K562 (cell line): ENCODE results near the gene TAF3. TPM values are rescaled to one million over a fixed set of nuclear protein-coding genes. Genes with fewer than 3 reads are reported as not detected.

Experiments
- ATAC-seq: fragments of 200-7000 bp; cut with Tn5 transposase; 3 replicates; pipeline ENCODE4 v1.9.1; 2020; ENCODE audit warnings: moderate library complexity
- BruUV-seq: library from RNA; stranded (reverse); fragments of 400-500 nt; replicated peaks from 2 replicates; lab custom pipeline; 2021; lab: Mats Ljungman, UMichigan
- CTCF ChIA-PET: fragments of 300-600 bp; formaldehyde crosslinking; extraction: SDS; loops from one replicate; lab custom pipeline; 2021; ENCODE audit warnings: low intra/inter-chr PET ratio; lab: Yijun Ruan, JAX
- POLR2A ChIA-PET: fragments of 300-600, 350-650 bp; sonication (Branson Sonifier 250); formaldehyde crosslinking; extraction: SDS; loops from one replicate; lab custom pipeline; 2021; ENCODE audit warnings: antibody characterized with exemption, inconsistent platforms; lab: Yijun Ruan, JAX
- DNase-seq, 4 experiments: peaks; one replicate each; pipeline versions ENCODE4 v3.0.0 to v3.0.0-alpha.2; 2011 to 2018; ENCODE audit warnings: low spot score in 3 of 4, mixed read lengths in 3 of 4; ENCODE audit errors: extremely low read depth in 1 of 4
- FAIRE-seq: peaks from 2 replicates; lab custom pipeline; 2011; peaks lifted over from hg19 to GRCh38; lab: Jason Lieb, UNC
- H2AFZ ChIP-seq: 2 replicates; pipeline ENCODE4 v1.6.0; 2011; ENCODE audit warnings: low read depth, low read length, control low read depth, inconsistent platforms
- H3K27ac ChIP-seq: fragments of 200-600 bp; 3 replicates; pipeline ENCODE4 v1.8.0; 2011; ENCODE audit warnings: low read depth, mild to moderate bottlenecking, control low read depth, inconsistent platforms, low read length, moderate library complexity, mixed read lengths; ENCODE audit errors: extremely low read depth
- H3K27me3 ChIP-seq, 2 experiments: fragments of 300-600 bp in 1 of 2; 2 replicates in 1 of 2; 3 replicates in 1 of 2; pipeline versions ENCODE4 v1.6.0 to v1.8.0; 2011; ENCODE audit warnings: inconsistent platforms in 2 of 2, low read length in 2 of 2, mild to moderate bottlenecking in 1 of 2, mixed read lengths in 1 of 2, moderate library complexity in 1 of 2; ENCODE audit not compliant: control insufficient read depth in 2 of 2, insufficient read depth in 2 of 2
- H3K36me3 ChIP-seq: fragments of 300-600 bp; 3 replicates; pipeline ENCODE4 v1.8.0; 2011; ENCODE audit warnings: mild to moderate bottlenecking, low read length, inconsistent platforms; ENCODE audit not compliant: control insufficient read depth, insufficient read depth
- H3K4me1 ChIP-seq, 2 experiments: fragments of 200-600 bp in 1 of 2; replicated peaks in 1 of 2; 2 replicates in 1 of 2; 3 replicates in 1 of 2; pipeline versions ENCODE4 v1.5.1 to v1.8.0; 2011; ENCODE audit warnings: inconsistent platforms in 2 of 2, low read length in 2 of 2, mild to moderate bottlenecking in 1 of 2, mixed read lengths in 1 of 2, moderate library complexity in 1 of 2; ENCODE audit not compliant: control insufficient read depth in 2 of 2, insufficient read depth in 2 of 2
- H3K4me2 ChIP-seq: 2 replicates; pipeline ENCODE4 v1.6.1; 2011; ENCODE audit warnings: low read length, control low read depth, inconsistent platforms, mixed read lengths; ENCODE audit not compliant: insufficient read depth
- H3K4me3 ChIP-seq: fragments of 200-600 bp; sonication (generic), shearing (Covaris generic); 2 replicates; pipeline ENCODE4 v1.5.1; 2016; ENCODE audit warnings: control low read depth, inconsistent platforms
- H3K79me2 ChIP-seq: fragments of 200-600 bp; 3 replicates; pipeline ENCODE4 v1.8.0; 2011; ENCODE audit warnings: low read length, inconsistent platforms; ENCODE audit not compliant: control insufficient read depth, insufficient read depth
- H3K9ac ChIP-seq, 2 experiments: 2 replicates each; pipeline versions ENCODE4 v1.6.0 to v1.6.1; 2011; ENCODE audit warnings: low read depth in 2 of 2, low read length in 2 of 2, control low read depth in 1 of 2, inconsistent platforms in 1 of 2, mild to moderate bottlenecking in 1 of 2, mixed read lengths in 1 of 2; ENCODE audit not compliant: insufficient read depth in 1 of 2
- H3K9me1 ChIP-seq: one replicate; pipeline ENCODE4 v1.6.0; 2011; ENCODE audit warnings: inconsistent platforms, mild to moderate bottlenecking, low read length, moderate library complexity; ENCODE audit not compliant: control insufficient read depth, insufficient read depth
- H3K9me3 ChIP-seq: replicated peaks from 2 replicates; pipeline ENCODE4 v1.5.1; 2011; ENCODE audit warnings: low read depth, low read length, inconsistent platforms; ENCODE audit not compliant: control insufficient read depth, insufficient read depth
- H4K20me1 ChIP-seq: replicated peaks from 2 replicates; pipeline ENCODE4 v1.6.1; 2011; ENCODE audit warnings: low read length, inconsistent platforms, mixed read lengths; ENCODE audit not compliant: control insufficient read depth, insufficient read depth
- BRF1 ChIP-seq: IDR thresholded peaks from 3 replicates; pipeline ENCODE4 v1.6.1; 2011; ENCODE audit warnings: borderline replicate concordance, mild to moderate bottlenecking; ENCODE audit not compliant: insufficient read length; ENCODE audit errors: extremely low read depth
- CLOCK ChIP-seq: fragments of 250-450 bp; sonication (Bioruptor Pico); IDR thresholded peaks from 2 replicates; pipeline ENCODE4 v1.4.0; 2020; ENCODE audit warnings: mild to moderate bottlenecking, moderate library complexity, borderline replicate concordance
- E2F8 ChIP-seq: fragments of 450-650 bp; IDR thresholded peaks from 2 replicates; pipeline ENCODE4 v1.7.1; 2018; ENCODE audit warnings: mild to moderate bottlenecking, low read depth; ENCODE audit not compliant: partially characterized antibody
- ETV5 ChIP-seq: sonication (generic); formaldehyde crosslinking; IDR thresholded peaks from 2 replicates; pipeline ENCODE4 v1.4.0; 2020; ENCODE audit warnings: low read depth, mild to moderate bottlenecking, missing genetic modification reagents
- GABPA ChIP-seq: fragments of 200-800 bp; sonication (Bioruptor generic); conservative IDR thresholded peaks from 2 replicates; pipeline ENCODE4 v1.6.1; 2016; ENCODE audit warnings: low read depth, missing genetic modification characterization, missing compliant biosample characterization
- HDAC1 ChIP-seq, 2 experiments: fragments of 450-650 bp; IDR thresholded peaks; 2 replicates each; pipeline ENCODE4 v1.6.1; 2016 to 2017; ENCODE audit warnings: inconsistent platforms in 1 of 2, mild to moderate bottlenecking in 1 of 2, moderate library complexity in 1 of 2
- HDAC3 ChIP-seq: fragments of 450-650 bp; IDR thresholded peaks from 2 replicates; pipeline ENCODE4 v1.6.1; 2018; ENCODE audit warnings: borderline replicate concordance, mild to moderate bottlenecking, moderate library complexity; ENCODE audit not compliant: partially characterized antibody
- HDAC6 ChIP-seq: IDR thresholded peaks from 2 replicates; pipeline ENCODE4 v1.6.1; 2012; ENCODE audit warnings: low read depth, mild to moderate bottlenecking, control low read depth, inconsistent platforms, low read length, moderate library complexity
- IRF9 ChIP-seq: fragments of 450-650 bp; IDR thresholded peaks from 2 replicates; pipeline ENCODE4 v1.6.1; 2016; ENCODE audit warnings: missing biosample characterization, missing genetic modification characterization
- PYGO2 ChIP-seq: fragments of 450-650 bp; IDR thresholded peaks from 2 replicates; pipeline ENCODE4 v1.6.1; 2016; ENCODE audit warnings: mild to moderate bottlenecking, missing genetic modification characterization, moderate library complexity, missing compliant biosample characterization
- SRF ChIP-seq, 2 experiments: fragments of 250-450, 450-650 bp in 1 of 2; sonication (Bioruptor Pico) in 1 of 2; sonication (generic) in 1 of 2; formaldehyde crosslinking; IDR thresholded peaks; 2 replicates each; pipeline versions ENCODE4 v1.5.0 to v1.5.1; 2020 to 2022; ENCODE audit warnings: mild to moderate bottlenecking in 1 of 2, missing genetic modification reagents in 1 of 2
- SRSF9 ChIP-seq: fragments of 200-400 bp; formaldehyde crosslinking; IDR thresholded peaks from 2 replicates; pipeline ENCODE4 v1.6.1; 2017; ENCODE audit warnings: low read depth, low read length, borderline replicate concordance
- TAF1 ChIP-seq: IDR thresholded peaks from 2 replicates; pipeline ENCODE4 v1.6.1; 2011; ENCODE audit warnings: mild to moderate bottlenecking, low read length, moderate library complexity; ENCODE audit not compliant: insufficient read depth, control insufficient read depth, severe bottlenecking; ENCODE audit errors: extremely low read depth
- TCF7 ChIP-seq: sonication (generic); IDR thresholded peaks from 2 replicates; pipeline ENCODE4 v1.6.1; 2016; ENCODE audit warnings: antibody characterized with exemption, borderline replicate concordance
- WGBS: fragments of 100-300 bp; shearing (Covaris generic); methylation state at CpG from one replicate; pipeline ENCODE4 v1.1.6; 2016; ENCODE audit warnings: low coverage, mixed read lengths; ENCODE audit not compliant: insufficient coverage; ENCODE audit errors: missing lambda C conversion rate; 5-methylcytosine and 5-hydroxymethylcytosine counted together
- in situ Hi-C: fragments of 300-500 bp; cut with MboI; formaldehyde crosslinking; loops from 4 replicates; pipeline ENCODE4 v1.15.0; 2018; ENCODE audit warnings: inconsistent platforms, mixed read lengths
- intact Hi-C: fragments of 100-400 bp; cut with micrococcal nuclease; formaldehyde crosslinking; loops from 2 replicates; pipeline ENCODE4 v1.14.2; 2022
- polyA plus RNA-seq, 8 experiments: library from polyadenylated mRNA; depleted of rRNA in 4 of 8; stranded (reverse) in 5 of 8; unstranded in 3 of 8; fragments of >200 nt; fragmentation: Nextera tagmentation in 2 of 8; fragmentation: Illumina TruSeq in 1 of 8; extraction: Ambion mirVana in 2 of 8; extraction: Trizol in 1 of 8; gene quantifications; 2 replicates each; pipeline versions ENCODE4 v1.2.1 to v1.2.3, GENCODE V29; 2011 to 2014; ENCODE audit warnings: inconsistent platforms in 1 of 8, missing spikeins in 1 of 8
- total RNA-seq, 7 experiments: library from RNA; depleted of rRNA in 6 of 7; stranded (reverse); fragments of >200 nt in 6 of 7; fragmentation: Illumina TruSeq in 2 of 7; extraction: Trizol in 2 of 7; gene quantifications; 2 replicates each; pipeline versions ENCODE4 v1.2.1 to v1.2.3, GENCODE V29; 2011 to 2021; ENCODE audit warnings: low replicate concordance in 1 of 7

Gene TAF3
- total and polyA plus RNA-seq, 9 of the 15 experiments (the other 6 are each of a cell fraction or from before 2014, with no cell fraction given), result 1.5 to 9.9 (median 4.1) TPM

GRCh38 chr10:8044331-8044907 is 226.1 kb downstream of the TAF3 start:
- H3K4me2 ChIP-seq, result no peak overlapping the region
- no peak overlapping the region for H3K4me3 ChIP-seq
- intact Hi-C loops, result no loop called here

More at GRCh38 chr10:8044331-8044907, 226.1 kb downstream of the TAF3 start:
- H3K9me1 ChIP-seq, result no peaks in the 10 kb centered on the region
- DNase-seq, result no peak
- FAIRE-seq, result no peak
- no peaks in the 10 kb centered on the region for H3K9me3 ChIP-seq
- TF ChIP-seq GABPA (no peak), CLOCK (CRISPR knock-in tag) (no peak), HDAC6 (no peak), TCF7 (no peak), TAF1 (no peak), SRF (CRISPR knock-in tag; IDR thresholded peaks at IDR 0.05) (no peak), HDAC3 (no peak), HDAC1 (IDR thresholded peaks at IDR 0.05) (no peak), ETV5 (CRISPR knock-in tag) (no peak), IRF9 (tag) (no peak), PYGO2 (tag) (no peak), BRF1 (no peak), SRSF9 (no peak), E2F8 (no peak)
- BruUV-seq, result no TSS peak
- no peak overlapping the region for H3K9ac ChIP-seq
- H3K27me3 ChIP-seq, result peaks cover 55 to 80% of the 10 kb centered on the region in 2 experiments
- H4K20me1 ChIP-seq, result 0 out of 2 replicates have a peak, but pooled peaks cover 5% of the 10 kb centered on the region
- POLR2A ChIA-PET, result no interaction called here
- H3K4me1 ChIP-seq, result peaks cover 0 to 16% of the 10 kb centered on the region in 2 experiments; a peak in 2 of 5 replicates
- CTCF ChIA-PET, result no interaction called here
- 3% methylated on average over 12 of the region's 12 CpGs for WGBS
- in situ Hi-C loops, result no loop called here
- no peak overlapping the region for H3K27ac ChIP-seq
- no peaks in the 10 kb centered on the region for H3K79me2 ChIP-seq
- ATAC-seq, result no peak
- no peaks in the 10 kb centered on the region for H3K36me3 ChIP-seq
- H2AFZ ChIP-seq, result no peak overlapping the region
